ENCODE data around the gene MRPL38.
"Not testable (repeated sequence)": the region's sequence is repeated elsewhere in the genome, so short reads cannot be mapped to it uniquely, and the experiment has no call there.

Gene MRPL38

GRCh38 chr17:75895370-75896155, 9.1 kb downstream of the MRPL38 start:
- no peak for DNase-seq

- no peak for DNase-seq
Measured at GRCh38 chr17:75894049-75894733, 10.5 kb downstream of the MRPL38 start.

- DNase-seq, result no peak
Measured at GRCh38 chr17:75893305-75894048, 11.2 kb downstream of the MRPL38 start.

GRCh38 chr17:75892556-75893224, 12.0 kb downstream of the MRPL38 start:
- DNase-seq, result no peak

GRCh38 chr17:75891605-75892555, 12.8 kb downstream of the MRPL38 start:
- no peak for DNase-seq

GRCh38 chr17:75891022-75891604, 13.6 kb downstream of the MRPL38 start:
- no peak for DNase-seq

GRCh38 chr17:75889454-75889853, 15.2 kb downstream of the MRPL38 start:
- no peak for DNase-seq

GRCh38 chr17:75888484-75888883, 16.2 kb downstream of the MRPL38 start:
- DNase-seq, result no peak

- DNase-seq, result not testable (repeated sequence)
Measured at GRCh38 chr17:75885860-75886259, 18.8 kb downstream of the MRPL38 start.

GRCh38 chr17:75885431-75885830, 19.3 kb downstream of the MRPL38 start:
- DNase-seq, result no peak

GRCh38 chr17:75881678-75882454, 22.8 kb downstream of the MRPL38 start:
- no peak for DNase-seq

GRCh38 chr17:75880266-75880665, 24.4 kb downstream of the MRPL38 start:
- DNase-seq, result no peak

GRCh38 chr17:75878174-75878998, 26.3 kb downstream of the MRPL38 start, which contains the start of gene TRIM47:
Gene TRIM47, minus strand, starts transcription at chr17:75878581. Its CDS starts 33 bp downstream, at chr17:75878548.
- no peak for DNase-seq

- DNase-seq, result peak; percentile 60
Measured at GRCh38 chr17:75877752-75878173, 26.9 kb downstream of the MRPL38 start.

- DNase-seq, result no peak
Measured at GRCh38 chr17:75876938-75877751, 27.5 kb downstream of the MRPL38 start.

- DNase-seq, result peak; percentile 65
Measured at GRCh38 chr17:75876190-75876937, 28.3 kb downstream of the MRPL38 start.

- no peak for DNase-seq
Measured at GRCh38 chr17:75875940-75876189, 28.8 kb downstream of the MRPL38 start.
